Measurements from ENCODE around the gene SPSB4. TPM values are rescaled to one million over a fixed set of nuclear protein-coding genes. Genes with fewer than 3 reads are reported as not detected.

The SPSB4 gene
- total and polyA plus RNA-seq, 10 of the 15 experiments (the other 5 are each of a cell fraction or from before 2014, with no cell fraction given), result not detected

- TF ChIP-seq ZNF687 (IDR thresholded peaks at IDR 0.05) (no peak), ZBTB33 (IDR thresholded peaks at IDR 0.05) (no peak), ZNF592 (IDR thresholded peaks at IDR 0.05) (no peak), BHLHE40 (IDR thresholded peaks at IDR 0.05; ENCODE audit: borderline replicate concordance in 1 of 2, low read depth in 2 of 2, low read length in 1 of 2) (no peak), STAT3 (IDR thresholded peaks at IDR 0.05; ENCODE audit: low read depth, low read length) (no peak), BMI1 (IDR thresholded peaks at IDR 0.05; ENCODE audit: borderline replicate concordance) (no peak)
Observed at GRCh38 chr3:141012571-141012970, 38.6 kb upstream of the SPSB4 start (continued).

All from GM12878 (cell line).